Inferior parietal cortex (tissue), 1 donor: ENCODE results near the gene SCAF4.
A peak's percentile ranks its signal among the peaks of the same experiment; 100 is the strongest.
"Not testable (repeated sequence)": the region's sequence is repeated elsewhere in the genome, so short reads cannot be mapped to it uniquely, and the experiment has no call there.

Source experiments
- DNase-seq: peaks from one replicate; pipeline ENCODE4 v3.0.0-alpha.2; 2016; ENCODE audit errors: extremely low spot score

SCAF4 gene, protein sequence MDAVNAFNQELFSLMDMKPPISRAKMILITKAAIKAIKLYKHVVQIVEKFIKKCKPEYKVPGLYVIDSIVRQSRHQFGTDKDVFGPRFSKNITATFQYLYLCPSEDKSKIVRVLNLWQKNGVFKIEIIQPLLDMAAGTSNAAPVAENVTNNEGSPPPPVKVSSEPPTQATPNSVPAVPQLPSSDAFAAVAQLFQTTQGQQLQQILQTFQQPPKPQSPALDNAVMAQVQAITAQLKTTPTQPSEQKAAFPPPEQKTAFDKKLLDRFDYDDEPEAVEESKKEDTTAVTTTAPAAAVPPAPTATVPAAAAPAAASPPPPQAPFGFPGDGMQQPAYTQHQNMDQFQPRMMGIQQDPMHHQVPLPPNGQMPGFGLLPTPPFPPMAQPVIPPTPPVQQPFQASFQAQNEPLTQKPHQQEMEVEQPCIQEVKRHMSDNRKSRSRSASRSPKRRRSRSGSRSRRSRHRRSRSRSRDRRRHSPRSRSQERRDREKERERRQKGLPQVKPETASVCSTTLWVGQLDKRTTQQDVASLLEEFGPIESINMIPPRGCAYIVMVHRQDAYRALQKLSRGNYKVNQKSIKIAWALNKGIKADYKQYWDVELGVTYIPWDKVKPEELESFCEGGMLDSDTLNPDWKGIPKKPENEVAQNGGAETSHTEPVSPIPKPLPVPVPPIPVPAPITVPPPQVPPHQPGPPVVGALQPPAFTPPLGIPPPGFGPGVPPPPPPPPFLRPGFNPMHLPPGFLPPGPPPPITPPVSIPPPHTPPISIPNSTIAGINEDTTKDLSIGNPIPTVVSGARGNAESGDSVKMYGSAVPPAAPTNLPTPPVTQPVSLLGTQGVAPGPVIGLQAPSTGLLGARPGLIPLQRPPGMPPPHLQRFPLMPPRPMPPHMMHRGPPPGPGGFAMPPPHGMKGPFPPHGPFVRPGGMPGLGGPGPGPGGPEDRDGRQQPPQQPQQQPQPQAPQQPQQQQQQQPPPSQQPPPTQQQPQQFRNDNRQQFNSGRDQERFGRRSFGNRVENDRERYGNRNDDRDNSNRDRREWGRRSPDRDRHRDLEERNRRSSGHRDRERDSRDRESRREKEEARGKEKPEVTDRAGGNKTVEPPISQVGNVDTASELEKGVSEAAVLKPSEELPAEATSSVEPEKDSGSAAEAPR

DNA sequence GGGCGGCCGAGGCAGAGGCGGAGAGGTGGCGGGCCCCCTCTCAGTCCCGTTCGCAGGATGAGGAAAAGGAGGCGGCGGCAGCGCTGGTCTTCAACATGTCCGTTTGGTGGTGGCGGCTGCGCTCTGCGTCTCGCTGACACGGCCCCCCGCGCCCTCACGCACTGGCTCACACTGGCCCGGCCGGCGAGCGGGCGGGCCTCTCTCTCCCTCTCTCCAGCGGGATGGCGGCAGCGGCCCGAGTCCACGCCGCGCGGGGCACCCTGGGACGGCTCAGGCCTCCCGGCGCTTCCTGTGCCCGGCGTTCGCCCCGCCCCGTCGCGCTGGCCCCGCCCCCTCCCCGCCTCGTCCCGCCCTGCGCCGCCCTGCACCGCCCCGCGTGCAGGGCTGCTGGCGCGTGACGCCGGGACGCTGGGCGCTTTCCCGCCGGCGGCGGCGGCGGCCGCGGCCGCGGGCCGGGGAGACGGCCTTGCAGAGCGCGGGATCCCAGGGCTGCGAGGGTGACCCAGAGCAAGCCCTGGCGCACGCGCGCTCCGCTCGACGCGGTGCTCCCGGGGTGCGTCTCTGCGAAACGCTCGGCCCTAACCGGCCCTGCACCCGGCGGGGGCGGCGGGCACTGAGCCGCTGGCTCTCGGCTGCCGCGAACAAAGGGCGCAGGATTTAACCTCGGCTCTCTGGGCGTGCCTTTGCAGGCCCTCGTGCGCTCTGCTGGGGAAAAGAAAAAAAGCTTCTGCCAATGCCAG lies at the start of gene SCAF4:
Gene SCAF4, minus strand, starts transcription at position 262 of the 740 bp plus-strand sequence. CDS start 426 bp downstream, outside the sequence.
- peak; percentile 89 for DNase-seq

DNA sequence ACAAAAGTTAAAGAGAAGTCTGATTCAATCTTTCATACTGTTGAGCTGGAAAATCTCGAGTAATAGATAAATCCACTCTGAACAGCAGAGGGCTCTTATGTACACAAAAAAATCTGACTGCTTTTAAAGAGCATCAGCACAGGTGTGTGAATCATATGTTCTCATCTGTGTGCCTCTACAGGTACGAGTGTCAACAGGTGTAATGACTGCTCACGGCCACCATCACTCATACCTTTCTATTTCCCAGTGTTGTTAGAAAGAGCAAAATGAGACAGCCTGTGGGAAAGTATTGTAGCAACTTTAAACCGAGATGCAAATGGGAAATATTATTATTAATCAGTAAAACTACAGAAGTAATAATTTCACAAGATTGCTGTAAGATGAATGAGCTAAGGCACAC lies 49.0 kb upstream of the SCAF4 start:
- DNase-seq = no peak

DNA sequence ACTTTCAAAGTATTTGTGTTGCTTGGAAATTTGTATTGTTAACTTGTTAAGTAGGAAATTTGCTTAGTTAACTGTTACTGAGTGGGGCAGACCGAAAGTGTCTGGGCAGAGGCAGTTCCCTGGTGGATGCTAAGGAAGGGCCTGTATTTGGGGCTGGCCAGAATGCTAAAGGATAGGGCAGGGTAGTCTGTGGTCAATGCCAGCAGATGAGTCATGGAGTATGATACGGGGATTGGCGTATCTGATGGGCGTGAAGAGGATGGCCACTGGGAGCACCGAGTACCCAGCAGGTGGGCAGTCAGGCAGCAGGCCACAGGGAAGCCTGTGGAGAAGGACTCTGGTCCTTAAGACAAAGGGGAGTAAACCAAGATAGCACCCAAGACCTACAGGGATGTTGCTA lies 46.6 kb upstream of the SCAF4 start:
- DNase-seq = no peak

DNA sequence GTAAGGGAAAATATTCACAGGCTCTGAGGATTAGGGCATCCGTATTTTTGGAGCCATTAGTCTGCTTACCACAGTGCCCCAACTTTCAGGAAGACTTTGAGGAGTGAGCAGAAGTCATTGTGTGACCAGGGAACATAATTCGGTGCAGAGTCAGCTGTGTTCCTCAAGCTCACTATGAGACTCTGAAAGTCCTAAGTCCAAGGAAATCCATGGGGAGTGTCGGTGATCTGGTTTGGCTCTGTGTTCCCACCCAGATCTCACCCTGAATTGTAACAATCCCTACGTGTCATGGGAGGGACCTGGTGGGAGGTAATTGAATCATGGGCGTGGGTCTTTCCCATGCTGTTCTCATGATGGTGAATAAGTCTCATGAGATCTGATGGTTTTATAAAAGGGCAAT lies 45.9 kb upstream of the SCAF4 start:
- no peak for DNase-seq

DNA sequence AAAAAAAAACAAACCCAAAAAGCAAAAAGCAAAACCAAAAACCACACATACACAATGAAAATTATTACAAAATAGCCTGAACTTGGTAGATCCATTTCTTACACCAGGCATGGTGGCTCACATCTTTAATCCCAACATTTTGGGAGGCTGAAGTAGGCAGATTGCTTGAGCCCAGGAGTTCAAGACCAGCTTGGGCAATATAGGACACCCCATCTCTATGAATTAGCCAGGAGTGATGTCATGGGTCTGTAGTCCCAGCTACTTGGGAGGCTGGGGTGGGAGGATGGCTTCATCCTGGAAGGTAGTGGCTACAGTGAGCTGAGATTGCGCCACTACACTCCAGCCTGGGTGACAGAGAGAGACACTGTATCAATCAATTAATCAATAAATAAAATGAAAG lies 42.1 kb upstream of the SCAF4 start:
- no peak for DNase-seq

DNA sequence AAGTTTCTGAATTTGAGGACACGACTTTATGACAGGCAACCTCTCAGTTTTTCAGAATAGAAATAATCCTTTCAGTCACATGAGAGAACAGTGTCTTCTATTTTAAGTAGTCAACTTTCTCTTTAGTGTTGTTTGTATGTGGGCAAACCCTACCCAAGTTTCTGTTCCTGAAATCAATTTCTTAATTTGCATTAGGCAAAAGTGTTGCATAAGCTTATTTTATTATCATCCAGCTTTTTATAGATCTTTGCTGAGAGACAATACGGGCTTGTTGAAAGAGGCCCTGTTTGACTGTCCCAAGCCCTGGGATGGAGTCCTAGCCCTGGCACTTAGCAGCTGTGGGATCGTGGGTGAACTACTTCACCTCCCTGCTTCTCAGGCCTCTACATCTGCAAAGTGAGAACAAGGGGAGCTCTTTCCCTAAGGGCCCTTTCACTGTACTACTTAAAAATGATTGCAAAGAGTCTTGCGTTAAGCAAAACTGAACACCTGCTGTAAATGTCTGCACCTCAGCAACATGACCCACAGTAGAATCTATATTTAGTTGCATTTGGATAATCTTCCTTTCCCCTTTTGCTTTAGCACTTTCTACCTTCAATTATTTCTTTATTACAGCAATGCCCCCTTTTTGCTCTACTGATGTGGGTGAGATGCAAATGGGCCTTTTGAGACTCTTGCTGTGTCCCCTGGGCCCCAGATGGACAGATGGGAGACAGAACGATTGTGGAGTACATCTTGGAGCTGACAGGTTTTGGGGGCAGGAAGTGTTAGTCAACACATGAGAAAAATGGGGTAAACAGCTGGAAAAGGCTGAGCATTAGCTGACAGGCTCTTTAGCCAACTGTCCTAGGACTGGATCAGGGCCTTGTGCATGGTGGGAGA lies 41.0 kb upstream of the SCAF4 start:
- DNase-seq = no peak

DNA sequence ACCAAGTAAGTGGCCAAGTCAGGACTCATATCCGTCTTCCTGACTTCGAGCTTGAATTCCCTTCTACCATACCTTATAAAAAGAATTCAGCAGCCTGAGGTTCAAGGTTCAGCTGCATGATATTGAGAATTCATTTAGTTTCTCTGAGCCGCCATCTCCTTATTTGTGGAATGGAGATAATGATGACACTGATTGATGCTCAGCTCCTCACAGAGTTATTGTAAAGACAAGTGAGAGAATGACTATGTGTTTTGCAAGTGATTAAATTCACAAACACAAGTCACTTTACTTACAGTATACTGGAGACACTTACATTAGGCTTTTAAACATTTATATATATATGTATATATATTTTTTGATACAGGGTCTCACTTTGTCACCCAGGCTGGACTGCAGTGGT lies 39.8 kb upstream of the SCAF4 start:
- no peak for DNase-seq

DNA sequence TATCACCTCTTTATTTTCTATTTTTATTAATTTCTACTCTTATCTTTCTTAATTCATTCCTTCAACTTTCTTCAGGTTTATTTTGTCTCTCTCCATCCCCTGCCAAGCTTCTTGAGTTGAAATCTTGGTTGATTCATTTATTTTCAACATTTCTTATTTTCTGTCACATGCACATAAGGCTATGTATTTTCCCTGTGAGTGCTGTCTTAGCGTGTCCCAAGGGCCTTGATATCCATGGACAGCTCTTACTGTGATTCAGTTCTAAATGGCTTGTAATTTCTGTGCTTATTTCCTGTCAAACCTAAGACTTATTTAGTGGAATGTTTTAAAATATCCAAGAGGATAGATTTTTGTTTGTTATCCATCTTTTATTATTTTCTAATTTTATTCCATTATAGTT lies 36.8 kb upstream of the SCAF4 start:
- no peak for DNase-seq

DNA sequence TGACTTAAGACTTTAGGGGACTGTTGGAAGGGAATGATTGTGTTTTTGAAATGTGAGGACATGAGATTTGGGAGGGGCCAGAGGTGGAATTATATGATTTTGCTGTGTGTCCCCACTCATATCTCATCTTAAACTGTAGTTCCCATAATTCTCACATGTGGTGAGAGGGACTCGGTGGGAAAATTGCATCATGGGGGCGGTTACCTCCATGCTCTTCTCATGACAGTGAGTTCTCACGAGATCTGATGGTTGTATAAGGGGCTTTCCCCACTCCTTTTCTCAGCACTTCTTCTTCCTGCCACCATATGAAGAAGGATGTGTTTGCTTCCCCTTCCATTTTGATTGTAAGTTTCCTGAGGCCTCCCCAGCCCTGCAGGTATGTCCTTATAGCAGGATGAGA lies 35.0 kb upstream of the SCAF4 start:
- DNase-seq = no peak

DNA sequence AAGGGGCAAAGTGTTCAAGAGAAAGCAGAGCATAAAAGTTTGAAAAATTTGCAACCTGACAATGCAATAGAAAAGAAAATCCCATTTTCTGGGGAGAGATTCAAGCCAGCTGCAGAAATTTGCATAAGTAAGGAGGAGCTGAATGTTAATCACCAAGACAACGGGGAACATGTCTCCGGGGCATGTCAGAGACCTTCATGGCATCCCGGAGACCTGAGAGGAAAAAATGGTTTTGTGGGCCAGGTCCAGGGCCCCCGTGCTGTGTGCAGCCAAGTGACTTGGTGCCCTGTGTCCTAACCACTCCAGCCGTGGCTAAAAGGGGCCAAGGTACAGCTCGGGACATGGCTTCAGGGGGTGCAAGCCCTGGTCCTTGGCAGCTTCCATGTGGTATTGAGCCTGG lies 33.9 kb upstream of the SCAF4 start:
- not testable (repeated sequence) for DNase-seq

DNA sequence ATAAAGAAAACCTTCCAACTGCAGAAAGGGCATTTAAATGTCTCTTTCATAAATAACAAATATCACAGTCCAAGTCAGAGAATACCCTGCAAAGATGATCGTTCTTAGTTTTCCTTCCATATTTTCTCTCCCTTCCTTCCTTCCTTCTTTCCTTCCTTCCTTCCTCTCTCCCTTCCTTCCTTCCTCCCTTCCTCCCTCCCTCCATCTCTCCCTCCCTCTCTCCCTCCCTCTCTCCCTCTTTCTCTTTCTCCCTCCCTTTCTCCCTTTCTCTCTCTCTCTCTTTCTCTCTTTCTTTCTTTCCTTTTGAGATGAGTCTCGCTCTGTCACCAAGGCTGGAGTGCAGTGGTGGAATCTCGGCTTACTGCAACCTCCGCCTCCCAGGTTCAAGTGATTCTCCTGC lies 29.0 kb upstream of the SCAF4 start:
- DNase-seq = no peak

DNA sequence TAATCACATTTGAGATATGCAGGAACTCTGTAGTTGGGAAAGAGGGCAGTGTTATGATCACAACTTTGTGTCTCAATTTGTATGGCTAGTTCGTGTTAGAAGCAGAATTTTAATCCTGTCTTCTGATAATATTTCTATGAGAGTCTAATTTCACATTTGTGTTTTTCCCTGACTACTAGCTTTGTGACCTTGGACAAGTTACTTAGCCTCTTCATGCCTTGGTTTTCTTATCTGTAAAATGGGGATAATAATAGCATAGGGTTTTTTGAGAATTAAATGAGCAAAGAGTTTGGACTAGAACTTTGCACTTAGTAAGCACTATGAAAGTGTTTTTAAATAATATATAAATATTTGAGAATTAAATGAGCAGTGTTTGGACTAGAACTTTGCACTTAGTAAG lies 24.9 kb upstream of the SCAF4 start:
- DNase-seq = no peak

DNA sequence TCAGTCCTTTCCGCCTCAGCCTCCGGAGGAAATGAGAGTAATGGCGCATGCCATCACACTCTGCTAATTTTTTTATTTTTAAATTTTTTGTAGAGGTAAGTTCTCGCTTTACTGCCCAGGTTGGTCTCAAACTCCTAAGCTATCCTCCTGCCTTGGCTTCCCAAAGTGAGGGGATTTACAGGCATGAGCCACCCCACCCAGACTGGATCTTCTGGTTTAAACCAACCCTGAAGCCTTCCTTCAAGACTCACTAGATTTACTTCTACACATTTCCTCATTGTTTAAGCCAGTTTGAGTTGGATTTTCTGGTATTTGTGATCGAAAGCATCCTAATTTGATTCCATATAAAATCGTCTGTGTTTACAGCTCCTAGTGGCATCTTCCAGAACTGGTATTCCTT lies 23.1 kb upstream of the SCAF4 start:
- DNase-seq = no peak

DNA sequence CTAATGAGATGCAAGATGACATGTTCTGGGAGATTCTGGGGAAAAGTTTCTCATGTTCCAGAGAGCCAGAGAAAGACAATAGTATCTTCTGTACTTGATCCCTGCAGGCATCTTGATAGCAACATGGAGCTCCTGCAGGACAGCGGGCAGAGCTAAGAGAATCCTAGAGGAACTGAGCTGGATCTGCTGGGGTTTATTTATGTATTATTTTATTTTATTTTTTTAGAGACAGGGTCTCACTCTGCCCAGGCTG lies 22.7 kb upstream of the SCAF4 start:
- DNase-seq = no peak

DNA sequence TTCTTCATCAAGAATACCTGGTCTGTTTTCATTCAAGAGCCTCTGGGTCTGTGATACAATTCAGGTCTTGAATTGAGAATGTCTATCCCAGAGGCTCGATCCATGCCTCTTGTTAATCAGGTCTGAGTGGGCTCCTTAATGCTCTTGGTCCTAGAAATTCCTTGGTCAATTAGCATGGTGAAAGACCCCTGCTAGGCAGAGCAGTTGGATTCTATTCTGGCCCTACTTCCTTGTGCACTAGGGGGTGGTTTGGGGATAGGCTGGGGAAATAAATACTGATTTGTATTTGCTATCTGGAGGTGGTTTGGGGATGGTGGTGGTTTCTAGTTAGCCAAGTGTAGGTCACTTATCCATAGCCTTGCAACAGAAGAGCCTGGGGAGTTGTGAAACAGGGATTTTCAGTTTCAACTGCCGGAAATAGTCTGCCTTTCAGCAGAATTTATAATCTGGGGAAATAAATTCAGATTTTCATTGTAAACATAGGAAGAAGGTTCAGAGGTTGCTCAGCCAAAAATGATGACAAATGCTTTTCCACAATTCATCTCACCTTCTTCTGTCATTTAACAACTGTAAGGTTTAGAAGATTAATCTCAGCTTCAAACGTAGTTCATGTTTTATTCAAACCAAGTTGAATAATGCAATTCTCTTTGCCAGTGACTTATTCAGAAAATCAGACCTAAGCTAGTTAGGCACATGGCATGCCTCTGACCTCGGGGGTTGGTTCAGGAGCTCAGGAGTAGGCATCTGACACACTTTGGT lies 22.2 kb upstream of the SCAF4 start:
- DNase-seq = no peak

DNA sequence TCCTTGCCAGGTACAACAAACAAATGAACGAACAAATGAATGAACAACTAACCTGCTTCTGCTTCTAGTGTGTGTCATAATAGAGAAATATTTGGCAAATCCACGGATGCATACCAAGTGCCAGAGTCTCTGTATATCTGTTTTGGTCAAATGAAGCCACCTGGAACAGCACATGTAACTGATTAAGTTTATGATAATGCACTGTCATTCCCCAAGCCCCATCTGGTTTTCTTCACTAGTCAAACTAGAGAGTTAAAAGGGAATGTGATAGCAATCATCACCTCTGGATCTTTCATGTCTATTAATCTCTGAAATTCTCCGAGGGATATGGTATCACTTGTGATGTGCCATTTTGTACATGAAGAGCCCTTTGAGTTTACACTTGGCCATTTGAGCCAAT lies 21.0 kb upstream of the SCAF4 start:
- no peak for DNase-seq

DNA sequence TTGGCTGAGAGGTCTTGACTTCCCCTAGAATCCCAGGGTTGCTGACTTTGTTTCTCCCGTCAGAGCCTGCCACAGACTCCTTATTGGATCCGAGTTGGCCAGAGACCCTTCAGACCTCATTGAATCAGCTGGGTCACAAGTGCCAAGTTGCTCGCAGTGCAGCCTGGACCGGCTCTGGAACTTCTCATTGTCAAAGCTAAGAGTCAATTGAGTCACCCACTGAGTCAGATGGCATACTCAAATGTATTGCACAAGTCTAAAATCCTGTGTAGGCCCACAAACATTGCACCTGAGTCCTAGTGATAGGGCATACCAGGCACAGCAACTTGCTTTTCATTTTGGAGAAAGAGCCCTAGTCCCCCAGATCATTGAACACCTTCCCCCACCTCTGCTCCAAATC lies 20.4 kb upstream of the SCAF4 start:
- no peak for DNase-seq

DNA sequence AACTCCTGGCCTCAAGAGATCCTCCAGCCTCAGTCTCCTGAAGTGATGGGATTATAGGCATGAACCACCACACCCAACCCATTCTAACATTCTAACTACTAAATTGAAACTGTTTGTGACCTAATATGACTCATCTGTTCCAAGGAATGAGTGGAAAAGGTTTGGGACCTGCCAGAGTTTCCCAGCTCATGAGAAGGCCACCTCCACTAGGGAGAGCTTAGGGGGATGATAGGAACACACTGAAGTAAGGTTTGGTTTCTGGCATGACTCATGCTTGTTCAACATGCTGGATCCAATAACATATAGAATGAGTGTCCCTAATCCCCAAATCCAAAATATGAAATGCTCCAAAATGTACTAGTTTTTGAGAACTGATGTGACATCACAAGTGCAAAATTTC lies 18.9 kb upstream of the SCAF4 start:
- DNase-seq = no peak

DNA sequence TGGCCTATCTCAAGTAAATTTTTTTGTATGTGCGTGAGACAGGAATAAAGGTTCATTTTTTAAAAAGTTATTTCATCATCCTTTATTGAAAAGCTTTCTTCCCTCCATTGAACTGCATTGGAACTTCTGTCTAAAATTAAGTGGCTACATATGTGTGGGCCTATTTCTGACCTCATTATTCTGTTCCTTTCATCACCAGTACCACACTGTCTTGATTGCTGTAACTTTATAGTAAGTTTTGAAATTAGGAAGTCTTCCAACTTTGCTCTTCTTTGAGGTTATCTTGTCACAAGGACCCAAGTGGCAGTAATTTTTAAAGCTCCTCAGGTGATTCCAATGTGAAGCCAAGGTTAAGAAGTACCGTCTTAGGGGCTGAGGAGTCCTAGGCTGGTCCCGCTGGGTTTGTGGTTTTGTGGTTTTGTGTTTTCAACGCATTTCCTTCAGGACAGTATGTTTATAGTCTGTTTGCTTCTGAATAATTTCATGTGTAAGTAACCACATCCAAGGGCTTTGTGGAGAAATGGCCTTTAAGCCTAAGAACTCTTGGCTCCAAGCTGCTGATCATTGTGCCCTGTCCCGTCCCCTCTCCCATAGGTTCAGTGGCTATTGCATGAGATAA lies 12.4 kb upstream of the SCAF4 start:
- no peak for DNase-seq

DNA sequence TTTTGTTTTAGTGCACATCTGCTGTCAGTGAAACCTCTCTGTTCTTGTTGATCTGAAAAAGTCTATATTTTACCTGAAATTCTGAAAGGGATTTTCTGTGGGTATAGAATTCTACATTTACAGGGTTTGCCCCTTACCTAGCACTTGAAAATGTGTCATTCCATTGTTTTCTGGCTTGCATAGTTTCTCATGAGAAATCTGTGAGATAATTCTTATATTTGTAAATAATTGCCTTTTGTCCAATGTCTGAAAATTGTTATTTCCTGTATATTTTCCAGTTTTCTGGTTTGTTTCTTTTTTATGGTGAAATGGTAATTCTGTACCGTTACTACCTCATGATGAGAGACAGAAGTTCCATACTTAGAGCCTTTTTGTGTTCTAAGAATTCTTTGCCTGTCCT lies 11.8 kb upstream of the SCAF4 start:
- no peak for DNase-seq
